NCI-H128 (cell line): Measurements from ENCODE around the gene SMAD5.

Experiments used
- DNase-seq: peaks from one replicate; lab custom pipeline; 2025; ENCODE audit not compliant: unreplicated experiment; lab: John Stamatoyannopoulos, UW

Gene SMAD5

GRCh38 chr5:136153581-136154236, 21.1 kb downstream of the SMAD5 start:
- DNase-seq: no peak

GRCh38 chr5:136155078-136155477, 22.4 kb downstream of the SMAD5 start:
- no peak for DNase-seq

GRCh38 chr5:136155761-136156160, 23.1 kb downstream of the SMAD5 start:
- no peak for DNase-seq

- no peak for DNase-seq
Measured at GRCh38 chr5:136157514-136157913, 24.9 kb downstream of the SMAD5 start.

- no peak for DNase-seq
Measured at GRCh38 chr5:136159457-136159856, 26.8 kb downstream of the SMAD5 start.

GRCh38 chr5:136162008-136162407, 29.4 kb downstream of the SMAD5 start:
- no peak for DNase-seq

GRCh38 chr5:136164226-136164625, 31.6 kb downstream of the SMAD5 start:
- DNase-seq: no peak

GRCh38 chr5:136166909-136167308, 34.3 kb downstream of the SMAD5 start:
- no peak for DNase-seq

GRCh38 chr5:136169218-136169617, 36.6 kb downstream of the SMAD5 start:
- no peak for DNase-seq

GRCh38 chr5:136174021-136174659, 41.5 kb downstream of the SMAD5 start:
- no peak for DNase-seq

- no peak for DNase-seq
Measured at GRCh38 chr5:136182618-136183017, 50.0 kb downstream of the SMAD5 start.

GRCh38 chr5:136185974-136186665, 53.5 kb downstream of the SMAD5 start:
- no peak for DNase-seq

- DNase-seq: no peak
Measured at GRCh38 chr5:136186796-136187195, 54.2 kb downstream of the SMAD5 start.

GRCh38 chr5:136188859-136189258, 56.2 kb downstream of the SMAD5 start:
- no peak for DNase-seq

- no peak for DNase-seq
Measured at GRCh38 chr5:136190091-136190720, 57.6 kb downstream of the SMAD5 start.

GRCh38 chr5:136190904-136191303, 58.3 kb downstream of the SMAD5 start:
- DNase-seq: no peak

GRCh38 chr5:136191304-136192014, 58.8 kb downstream of the SMAD5 start:
- no peak for DNase-seq

- DNase-seq: no peak
Measured at GRCh38 chr5:136192015-136192525, 59.4 kb downstream of the SMAD5 start.

- DNase-seq: peak; percentile 24
Measured at GRCh38 chr5:136192526-136193321, 60.1 kb downstream of the SMAD5 start, which contains the start of gene SMIM32. TSS of gene SMIM32 (minus strand) at chr5:136193162. CDS start at chr5:136192524, 638 bp downstream.

- DNase-seq: no peak
Measured at GRCh38 chr5:136193322-136193935, 60.8 kb downstream of the SMAD5 start.
